Activated B cell treated with CpG ODN at 0.5 μM for 24 hours (primary cell): ENCODE results near the gene SDC4. TPM values are rescaled to one million over a fixed set of nuclear protein-coding genes. Genes with fewer than 3 reads are reported as not detected.
A peak's percentile ranks its signal among the peaks of the same experiment; 100 is the strongest.

ENCODE experiments used
- ATAC-seq: fragments of 200-7000 bp; cut with Tn5 transposase; one replicate; pipeline ENCODE4 v1.10.0; 2021; ENCODE audit warnings: low read depth, mild to moderate bottlenecking, moderate library complexity
- CTCF ChIA-PET: fragments of 350-600 bp; sonication (Branson Sonifier 250); formaldehyde crosslinking; loops from one replicate; lab custom pipeline; 2021; ENCODE audit warnings: antibody characterized with exemption; lab: Charles Lee
- POLR2A ChIA-PET: fragments of 350-600 bp; sonication (Branson Sonifier 250); formaldehyde crosslinking; loops from one replicate; lab custom pipeline; 2021; ENCODE audit warnings: antibody characterized with exemption; lab: Charles Lee
- DNase-seq: peaks from one replicate; pipeline ENCODE4 v3.0.0; 2022
- H3K27ac Mint-ChIP-seq: one replicate; pipeline ENCODE4 v1.8.0; 2020; ENCODE audit warnings: mixed read lengths
- H3K27me3 Mint-ChIP-seq: one replicate; pipeline ENCODE4 v1.8.0; 2021; ENCODE audit warnings: mixed read lengths
- H3K36me3 Mint-ChIP-seq: one replicate; pipeline ENCODE4 v1.8.0; 2021; ENCODE audit warnings: low read depth, mixed read lengths
- H3K4me1 Mint-ChIP-seq: one replicate; pipeline ENCODE4 v1.8.0; 2021; ENCODE audit warnings: mixed read lengths
- H3K4me3 Mint-ChIP-seq: one replicate; pipeline ENCODE4 v1.8.0; 2020; ENCODE audit warnings: mild to moderate bottlenecking, mixed read lengths
- H3K9me3 Mint-ChIP-seq: one replicate; pipeline ENCODE4 v1.8.0; 2020; ENCODE audit warnings: mixed read lengths
- intact Hi-C: fragments of 100-400 bp; cut with micrococcal nuclease; formaldehyde crosslinking; loops from one replicate; pipeline ENCODE4 v1.15.1; 2024
- total RNA-seq: library from RNA; stranded (reverse); gene quantifications from 2 replicates; pipeline ENCODE4 v1.2.3, GENCODE V29; 2022
- TF ChIP-seq, protein P1 (sequence below): fragments of 200-600 bp; IDR thresholded peaks from one replicate; pipeline ENCODE4 v1.8.0; 2022; ENCODE audit warnings: antibody characterized with exemption, mild to moderate bottlenecking

SDC4 gene
- total RNA-seq, 1 donor from 2014 or later, result not detected

DNA sequence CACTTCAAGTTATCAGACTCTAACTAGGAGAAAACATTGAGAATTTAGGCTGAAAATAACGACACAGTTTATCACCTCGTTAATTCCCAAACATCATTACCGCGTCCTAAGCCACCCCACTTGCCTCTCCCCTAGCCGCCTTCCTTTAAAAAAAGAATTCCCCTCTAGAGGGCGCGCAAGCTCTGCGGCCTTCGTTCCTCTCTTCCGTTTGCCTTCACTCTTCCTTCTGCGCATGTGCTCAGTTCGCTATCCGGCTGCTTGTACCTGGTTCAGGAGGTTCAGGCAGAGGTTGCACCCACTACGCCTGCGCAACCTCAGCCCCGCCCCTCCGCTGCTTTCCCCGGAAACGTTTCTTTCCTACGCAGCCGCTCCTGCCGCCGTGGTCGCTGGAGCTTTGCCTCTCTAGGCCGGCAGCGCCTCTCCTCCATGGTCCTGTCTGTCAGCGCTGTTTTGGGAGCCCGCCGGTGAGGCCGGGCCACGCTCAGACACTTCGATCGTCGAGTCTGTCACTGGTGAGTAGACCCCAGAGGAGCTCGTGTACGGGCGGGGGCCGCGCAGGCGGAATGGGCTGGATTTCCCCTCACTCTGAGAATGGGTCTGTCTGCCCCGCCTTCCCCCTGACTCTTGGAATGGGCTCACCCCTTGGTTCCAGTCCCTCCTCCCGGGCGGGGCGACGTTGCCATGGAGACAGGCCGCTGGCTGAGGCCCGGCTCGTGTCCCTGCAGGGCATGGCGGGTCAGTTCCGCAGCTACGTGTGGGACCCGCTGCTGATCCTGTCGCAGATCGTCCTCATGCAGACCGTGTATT is 14.8 kb upstream of the SDC4 start, which contains the start of gene SYS1:
SYS1 (plus strand) TSS at position 353 of the 807 bp plus-strand sequence; CDS start at position 729, 376 bp downstream.
- TF ChIP-seq, protein P1, sequence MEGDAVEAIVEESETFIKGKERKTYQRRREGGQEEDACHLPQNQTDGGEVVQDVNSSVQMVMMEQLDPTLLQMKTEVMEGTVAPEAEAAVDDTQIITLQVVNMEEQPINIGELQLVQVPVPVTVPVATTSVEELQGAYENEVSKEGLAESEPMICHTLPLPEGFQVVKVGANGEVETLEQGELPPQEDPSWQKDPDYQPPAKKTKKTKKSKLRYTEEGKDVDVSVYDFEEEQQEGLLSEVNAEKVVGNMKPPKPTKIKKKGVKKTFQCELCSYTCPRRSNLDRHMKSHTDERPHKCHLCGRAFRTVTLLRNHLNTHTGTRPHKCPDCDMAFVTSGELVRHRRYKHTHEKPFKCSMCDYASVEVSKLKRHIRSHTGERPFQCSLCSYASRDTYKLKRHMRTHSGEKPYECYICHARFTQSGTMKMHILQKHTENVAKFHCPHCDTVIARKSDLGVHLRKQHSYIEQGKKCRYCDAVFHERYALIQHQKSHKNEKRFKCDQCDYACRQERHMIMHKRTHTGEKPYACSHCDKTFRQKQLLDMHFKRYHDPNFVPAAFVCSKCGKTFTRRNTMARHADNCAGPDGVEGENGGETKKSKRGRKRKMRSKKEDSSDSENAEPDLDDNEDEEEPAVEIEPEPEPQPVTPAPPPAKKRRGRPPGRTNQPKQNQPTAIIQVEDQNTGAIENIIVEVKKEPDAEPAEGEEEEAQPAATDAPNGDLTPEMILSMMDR, result peak; percentile 69
- no peaks in the 10 kb centered on the region for H3K27me3 Mint-ChIP-seq
- ATAC-seq (peak; percentile 84), DNase-seq (peak; percentile 94)
- ChIA-PET CTCF (interaction anchor here (0.6 to 22.9 kb wide), 23 partner anchors 9 to 408 kb away, joined by 3 to 534 read pairs (median 5); partner anchors contain the start of gene PIGT), POLR2A (interaction anchor here (0.7 to 6.1 kb wide), 20 partner anchors 9 to 1905 kb away, joined by 3 to 74 read pairs (median 4); partner anchors contain the start of genes PCIF1, PIGT and SRSF6)
- H3K9me3 Mint-ChIP-seq, result no peaks in the 10 kb centered on the region
- peak within 1 kb of the TSS; percentile 100 for H3K4me3 Mint-ChIP-seq
- H3K4me1 Mint-ChIP-seq, result peaks cover 53% of the 10 kb centered on the region
- intact Hi-C loops, result loop anchor here (1.0 to 10.0 kb wide), 12 partner anchors 11 to 1043 kb away; partner anchors contain the start of genes ELMO2, PIGT, YWHAB and ZNF335
- peaks cover 45% of the 10 kb centered on the region for H3K36me3 Mint-ChIP-seq
- peak within 1 kb of the TSS; percentile 99 for H3K27ac Mint-ChIP-seq

DNA sequence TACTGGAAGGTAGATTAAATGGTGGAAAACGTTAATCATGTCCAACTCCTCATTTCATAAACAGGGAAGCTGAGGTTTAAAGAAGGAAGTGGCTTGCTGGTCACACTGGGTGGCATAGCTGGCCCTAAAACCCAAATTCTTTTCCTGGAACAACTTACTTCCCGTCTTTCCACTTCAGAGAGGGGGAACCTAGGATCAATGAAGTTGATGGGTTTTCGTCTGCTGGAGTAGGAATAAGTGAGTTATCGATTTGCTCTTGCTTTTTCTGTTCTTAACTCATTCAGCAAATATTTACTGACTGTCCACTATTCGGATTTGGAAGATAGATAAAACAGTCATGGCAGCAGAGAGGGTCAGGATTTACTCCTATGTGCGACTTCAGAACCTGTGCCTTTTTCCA is 13.6 kb upstream of the SDC4 start:
- ChIA-PET CTCF (interaction anchor here (0.6 to 22.9 kb wide), 7 partner anchors 8 to 409 kb away, joined by 3 to 534 read pairs (median 16); no protein-coding TSS in a partner anchor), POLR2A (interaction anchor here (1.5 to 6.1 kb wide), 4 partner anchors 10 to 71 kb away, joined by 4 to 46 read pairs (median 30); partner anchors contain the start of gene PIGT)
- intact Hi-C loops, result loop anchor here (1.0 to 10.0 kb wide), 3 partner anchors 126 to 993 kb away; partner anchors contain the start of gene ZNF335
- no peaks in the 10 kb centered on the region for H3K9me3 Mint-ChIP-seq
- DNase-seq, result no peak
- H3K27me3 Mint-ChIP-seq, result no peaks in the 10 kb centered on the region
- H3K4me1 Mint-ChIP-seq, result peaks cover 41% of the 10 kb centered on the region
- H3K4me3 Mint-ChIP-seq, result no peak overlapping the region
- H3K27ac Mint-ChIP-seq, result no peak overlapping the region
- TF ChIP-seq, protein P1, result no peak
- ATAC-seq, result no peak
- peaks cover 33% of the 10 kb centered on the region for H3K36me3 Mint-ChIP-seq

DNA sequence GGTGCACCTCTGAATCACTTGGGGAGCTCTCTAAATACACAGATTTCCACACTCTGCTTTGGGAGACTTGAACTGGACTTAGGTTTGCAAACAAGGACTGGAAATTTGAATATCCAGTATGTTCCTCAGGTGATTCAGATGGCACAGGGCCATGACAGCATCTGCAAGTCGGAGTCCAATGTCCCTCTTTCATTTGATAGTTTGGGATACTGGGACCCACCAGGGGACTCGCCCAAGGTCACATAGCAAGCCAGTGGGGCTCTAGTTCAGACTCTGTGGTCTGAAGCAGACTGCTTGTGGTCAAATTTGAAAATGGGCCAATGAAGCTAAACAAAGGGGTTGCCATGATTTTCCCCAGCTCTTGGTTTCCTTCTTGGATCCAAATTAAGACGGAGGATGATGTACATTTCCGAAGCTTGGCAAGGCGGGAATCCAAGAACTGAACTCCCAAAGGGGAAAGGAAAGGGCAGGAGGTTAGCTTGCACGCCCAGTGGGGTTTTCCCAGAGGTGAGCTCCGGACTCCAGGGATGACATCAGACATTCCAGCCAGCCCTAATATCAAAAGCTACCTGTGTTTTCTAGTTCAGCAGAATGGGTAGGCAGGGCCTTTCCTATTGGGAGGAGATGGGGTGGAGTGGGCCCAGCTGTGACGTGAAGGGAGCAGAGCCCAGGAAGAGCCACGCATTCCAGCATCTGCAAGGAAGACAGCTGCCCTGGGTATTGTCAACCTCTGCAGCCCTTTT is 11.4 kb upstream of the SDC4 start:
- Mint-ChIP-seq H3K9me3 (no peaks in the 10 kb centered on the region), H3K36me3 (peaks cover 15% of the 10 kb centered on the region), H3K27me3 (no peaks in the 10 kb centered on the region), H3K4me3 (no peak overlapping the region), H3K4me1 (peaks cover 20% of the 10 kb centered on the region), H3K27ac (no peak overlapping the region)
- TF ChIP-seq, protein P1, result no peak
- ATAC-seq, result no peak
- ChIA-PET POLR2A (interaction anchor here (5.6 kb wide), 1 partner anchor 13 kb away, joined by 46 read pairs; no protein-coding TSS in a partner anchor), CTCF (interaction anchor here (1.3 to 22.9 kb wide), 3 partner anchors 75 to 411 kb away, joined by 3 to 534 read pairs (median 12); no protein-coding TSS in a partner anchor)
- DNase-seq, result no peak
- intact Hi-C loops, result loop anchor here (5.0 to 10.0 kb wide), 2 partner anchors 613 to 995 kb away; partner anchors contain the start of gene ZNF335

DNA sequence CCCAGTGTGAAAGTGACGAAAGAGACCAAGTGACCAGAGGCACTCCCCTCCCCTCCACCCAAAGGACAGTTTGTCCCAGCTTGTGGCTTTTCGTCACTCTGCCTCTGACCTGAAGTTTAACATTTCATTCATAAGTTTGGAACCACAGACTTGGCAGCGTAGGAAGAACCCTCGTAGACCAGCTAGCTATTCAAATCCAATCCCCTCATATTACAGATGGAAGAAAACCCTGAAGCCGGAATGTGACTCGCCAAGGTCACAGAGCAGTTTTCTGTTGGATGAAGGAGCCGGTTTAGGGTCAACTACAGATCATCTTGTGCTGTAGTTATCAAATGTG is 10.8 kb upstream of the SDC4 start:
- Mint-ChIP-seq H3K27me3 (no peaks in the 10 kb centered on the region), H3K27ac (no peak overlapping the region), H3K9me3 (no peaks in the 10 kb centered on the region), H3K4me1 (peaks cover 16% of the 10 kb centered on the region), H3K36me3 (peaks cover 13% of the 10 kb centered on the region), H3K4me3 (no peak overlapping the region)
- ATAC-seq, result no peak
- intact Hi-C loops, result no loop called here
- TF ChIP-seq, protein P1, result no peak
- POLR2A ChIA-PET, result interaction anchor here (5.6 kb wide), 1 partner anchor 13 kb away, joined by 46 read pairs; no protein-coding TSS in a partner anchor
- CTCF ChIA-PET, result interaction anchor here (1.3 to 22.9 kb wide), 3 partner anchors 76 to 411 kb away, joined by 3 to 534 read pairs (median 12); no protein-coding TSS in a partner anchor
- no peak for DNase-seq
